Neural progenitor cell (in vitro differentiated cells): ENCODE data around the gene DUT. TPM values are rescaled to one million over a fixed set of nuclear protein-coding genes. Genes with fewer than 3 reads are reported as not detected.

Source experiments
- DNase-seq: peaks from one replicate; pipeline ENCODE4 v3.0.0-alpha.2; 2016; ENCODE audit warnings: low spot score
- H2AFZ ChIP-seq: fragments of 200-600 bp; sonication (generic); replicated peaks from 2 replicates; pipeline ENCODE4 v1.6.1; 2016; ENCODE audit warnings: antibody characterized with exemption
- H3F3A ChIP-seq: fragments of 200-600 bp; sonication (generic); 2 replicates; pipeline ENCODE4 v1.6.1; 2016; ENCODE audit warnings: antibody characterized with exemption, low read depth
- H3K27ac ChIP-seq: fragments of 200-600 bp; sonication (generic); 2 replicates; pipeline ENCODE4 v1.5.1; 2016; ENCODE audit warnings: mild to moderate bottlenecking
- H3K27me3 ChIP-seq: fragments of 200-600 bp; sonication (generic); 2 replicates; pipeline ENCODE4 v1.6.1; 2016; ENCODE audit warnings: mild to moderate bottlenecking, moderate library complexity
- H3K36me3 ChIP-seq: fragments of 200-600 bp; sonication (generic); 2 replicates; pipeline ENCODE4 v1.5.1; 2016
- H3K4me1 ChIP-seq: fragments of 200-600 bp; sonication (generic); 2 replicates; pipeline ENCODE4 v1.6.1; 2016; ENCODE audit warnings: mixed run types
- H3K4me2 ChIP-seq: fragments of 200-600 bp; sonication (generic); 2 replicates; pipeline ENCODE4 v1.6.1; 2016
- H3K4me3 ChIP-seq: fragments of 200-600 bp; sonication (generic); 2 replicates; pipeline ENCODE4 v1.5.1; 2016
- H3K79me2 ChIP-seq: fragments of 200-600 bp; sonication (generic); 2 replicates; pipeline ENCODE4 v1.6.1; 2016; ENCODE audit warnings: low read depth
- H3K9ac ChIP-seq: fragments of 200-600 bp; sonication (generic); 2 replicates; pipeline ENCODE4 v1.6.1; 2016
- H3K9me3 ChIP-seq: fragments of 200-600 bp; sonication (generic); 2 replicates; pipeline ENCODE4 v1.5.1; 2016; ENCODE audit warnings: low read depth
- H4K20me1 ChIP-seq: fragments of 200-600 bp; sonication (generic); 2 replicates; pipeline ENCODE4 v1.6.1; 2016; ENCODE audit warnings: low read depth
- H3K27ac Mint-ChIP-seq: 3 replicates; pipeline ENCODE4 v1.8.0; 2021; ENCODE audit warnings: mixed read lengths
- H3K27me3 Mint-ChIP-seq: 2 replicates; pipeline ENCODE4 v1.8.0; 2022; ENCODE audit warnings: low read depth, mild to moderate bottlenecking, inconsistent platforms, moderate library complexity, mixed read lengths; ENCODE audit not compliant: insufficient read depth
- H3K36me3 Mint-ChIP-seq: 3 replicates; pipeline ENCODE4 v1.8.0; 2021; ENCODE audit warnings: mixed read lengths
- H3K4me1 Mint-ChIP-seq: 3 replicates; pipeline ENCODE4 v1.8.0; 2021; ENCODE audit warnings: mixed read lengths
- H3K4me3 Mint-ChIP-seq: 3 replicates; pipeline ENCODE4 v1.8.0; 2021; ENCODE audit warnings: mild to moderate bottlenecking, moderate library complexity, mixed read lengths
- H3K9me3 Mint-ChIP-seq: 3 replicates; pipeline ENCODE4 v1.8.0; 2020; ENCODE audit warnings: mixed read lengths
- CTCF ChIP-seq: fragments of 200-600 bp; sonication (generic); IDR thresholded peaks from 2 replicates; pipeline ENCODE4 v1.5.1; 2017; ENCODE audit warnings: antibody characterized with exemption, mild to moderate bottlenecking
- EZH2 ChIP-seq: fragments of 200-600 bp; sonication (generic); IDR thresholded peaks from 2 replicates; pipeline ENCODE4 v1.6.1; 2017; ENCODE audit warnings: antibody characterized with exemption, mild to moderate bottlenecking, moderate library complexity
- EZH2phosphoT487 ChIP-seq: fragments of 200-600 bp; sonication (generic); IDR thresholded peaks from 2 replicates; pipeline ENCODE4 v1.6.1; 2017; ENCODE audit warnings: antibody characterized with exemption
- total RNA-seq: library from RNA; depleted of rRNA; stranded (reverse); fragments of >200 nt; gene quantifications from 2 replicates; pipeline ENCODE4 v1.2.3, GENCODE V29; 2015; ENCODE audit warnings: low replicate concordance

The DUT gene
- total RNA-seq, 1 donor from 2014 or later, result 51.6 TPM

GRCh38 chr15:48374472-48374871 lies 43.2 kb downstream of the DUT start:
- Histone ChIP-seq H3K36me3 (no peaks in the 10 kb centered on the region), H3K9me3 (no peaks in the 10 kb centered on the region), H3K4me1 (no peaks in the 10 kb centered on the region), H4K20me1 (no peaks in the 10 kb centered on the region), H3K27me3 (no peaks in the 10 kb centered on the region), H3K27ac (no peak overlapping the region), H3K79me2 (no peaks in the 10 kb centered on the region), H3K4me3 (no peak overlapping the region), H3K4me2 (no peak overlapping the region), H2AFZ (no peak overlapping the region), H3F3A (no peaks in the 10 kb centered on the region), H3K9ac (no peak overlapping the region)
- DNase-seq, result no peak
- H3K4me3 Mint-ChIP-seq, result no peak overlapping the region
- H3K4me1 Mint-ChIP-seq, result no peaks in the 10 kb centered on the region
- TF ChIP-seq EZH2 (no peak), EZH2phosphoT487 (no peak), CTCF (no peak)
- peaks cover 2% of the 10 kb centered on the region for H3K36me3 Mint-ChIP-seq
- peaks cover 12% of the 10 kb centered on the region for H3K27me3 Mint-ChIP-seq
- H3K27ac Mint-ChIP-seq, result no peak overlapping the region
- peaks cover 15% of the 10 kb centered on the region for H3K9me3 Mint-ChIP-seq

- Histone ChIP-seq H3F3A (no peaks in the 10 kb centered on the region), H3K79me2 (no peaks in the 10 kb centered on the region), H3K4me1 (no peaks in the 10 kb centered on the region), H4K20me1 (no peaks in the 10 kb centered on the region), H3K27ac (no peak overlapping the region), H3K27me3 (no peaks in the 10 kb centered on the region), H3K4me3 (no peak overlapping the region), H3K36me3 (no peaks in the 10 kb centered on the region), H3K9ac (no peak overlapping the region), H3K4me2 (no peak overlapping the region), H2AFZ (no peak overlapping the region), H3K9me3 (no peaks in the 10 kb centered on the region)
- TF ChIP-seq EZH2phosphoT487, result no peak
- TF ChIP-seq EZH2, result no peak
- no peak for TF ChIP-seq CTCF
- Mint-ChIP-seq H3K27me3 (peaks cover 12% of the 10 kb centered on the region), H3K36me3 (peaks cover 2% of the 10 kb centered on the region), H3K4me3 (no peak overlapping the region), H3K27ac (no peak overlapping the region), H3K9me3 (peaks cover 15% of the 10 kb centered on the region), H3K4me1 (no peaks in the 10 kb centered on the region)
- no peak for DNase-seq
Observed at GRCh38 chr15:48375767-48376166, 44.5 kb downstream of the DUT start.

- DNase-seq, result no peak
- Histone ChIP-seq H2AFZ (no peak overlapping the region), H3K4me1 (no peaks in the 10 kb centered on the region), H3K79me2 (no peaks in the 10 kb centered on the region), H3F3A (no peaks in the 10 kb centered on the region), H3K27ac (no peak overlapping the region), H3K36me3 (no peaks in the 10 kb centered on the region), H4K20me1 (no peaks in the 10 kb centered on the region), H3K27me3 (no peaks in the 10 kb centered on the region), H3K4me3 (no peak overlapping the region), H3K9ac (no peak overlapping the region), H3K4me2 (no peak overlapping the region), H3K9me3 (no peaks in the 10 kb centered on the region)
- Mint-ChIP-seq H3K36me3 (peaks cover 2% of the 10 kb centered on the region), H3K4me3 (no peak overlapping the region), H3K27me3 (no peaks in the 10 kb centered on the region), H3K4me1 (no peaks in the 10 kb centered on the region), H3K9me3 (peaks cover 15% of the 10 kb centered on the region), H3K27ac (no peak overlapping the region)
- no peak for TF ChIP-seq EZH2phosphoT487
- no peak for TF ChIP-seq CTCF
- TF ChIP-seq EZH2, result no peak
Observed at GRCh38 chr15:48380198-48380597, 49.0 kb downstream of the DUT start.
